IMR-90 (cell line): ENCODE results near the gene EIF3L. TPM values are rescaled to one million over a fixed set of nuclear protein-coding genes. Genes with fewer than 3 reads are reported as not detected.

ENCODE experiments used
- ATAC-seq: fragments of 200-7000 bp; cut with Tn5 transposase; 2 replicates; pipeline ENCODE4 v1.9.1; 2020; ENCODE audit warnings: low read depth, mild to moderate bottlenecking, moderate library complexity
- BruUV-seq: library from RNA; stranded (reverse); fragments of 400-500 nt; replicated peaks from 2 replicates; lab custom pipeline; 2021; lab: Mats Ljungman, UMichigan
- CTCF ChIA-PET: fragments of 300-600 bp; formaldehyde crosslinking; extraction: SDS; loops from one replicate; lab custom pipeline; 2021; ENCODE audit warnings: antibody characterized with exemption; lab: Yijun Ruan, JAX
- POLR2A ChIA-PET: fragments of 300-600 bp; sonication (Branson Sonifier 250); formaldehyde crosslinking; loops from one replicate; lab custom pipeline; 2022; ENCODE audit warnings: antibody characterized with exemption; ENCODE audit not compliant: unreplicated experiment; lab: Charles Lee
- DNase-seq: peaks from one replicate; pipeline ENCODE4 v3.0.0; 2013
- H2AFZ ChIP-seq: replicated peaks from 2 replicates; pipeline ENCODE3; 2013; ENCODE audit warnings: low read length, mild to moderate bottlenecking; ENCODE audit not compliant: poor library complexity
- H2AK5ac ChIP-seq: 2 replicates; pipeline ENCODE4 v1.6.1; 2013; ENCODE audit warnings: low read depth, low read length, inconsistent platforms
- H2AK9ac ChIP-seq: replicated peaks from 2 replicates; pipeline ENCODE3; 2013; ENCODE audit warnings: mild to moderate bottlenecking, low read depth, low read length, moderate library complexity; ENCODE audit not compliant: poor library complexity
- H2BK120ac ChIP-seq: 2 replicates; pipeline ENCODE4 v1.6.1; 2013; ENCODE audit warnings: low read depth, low read length, inconsistent platforms
- H2BK15ac ChIP-seq: 3 replicates; pipeline ENCODE4 v1.6.1; 2013; ENCODE audit warnings: low read depth, low read length, inconsistent platforms
- H2BK20ac ChIP-seq: 2 replicates; pipeline ENCODE4 v1.6.1; 2013; ENCODE audit warnings: low read depth, mild to moderate bottlenecking, inconsistent platforms, low read length, moderate library complexity
- H2BK5ac ChIP-seq: 2 replicates; pipeline ENCODE4 v1.6.1; 2013; ENCODE audit warnings: mild to moderate bottlenecking, low read depth, low read length, inconsistent platforms; ENCODE audit not compliant: poor library complexity, severe bottlenecking
- H3K14ac ChIP-seq: replicated peaks from 2 replicates; pipeline ENCODE4 v1.6.1; 2013; ENCODE audit warnings: low read depth, low read length, inconsistent platforms
- H3K18ac ChIP-seq: 2 replicates; pipeline ENCODE4 v1.6.1; 2013; ENCODE audit warnings: low read depth, low read length, control low read depth
- H3K23ac ChIP-seq: 2 replicates; pipeline ENCODE4 v1.6.1; 2013; ENCODE audit warnings: low read depth, low read length, inconsistent platforms
- H3K27ac ChIP-seq: 2 replicates; pipeline ENCODE4 v1.5.1; 2013; ENCODE audit warnings: mild to moderate bottlenecking, control low read depth, low read length; ENCODE audit not compliant: insufficient read depth
- H3K27me3 ChIP-seq: 2 replicates; pipeline ENCODE4 v1.6.1; 2013; ENCODE audit warnings: low read length; ENCODE audit not compliant: control insufficient read depth, insufficient read depth
- H3K36me3 ChIP-seq: 2 replicates; pipeline ENCODE4 v1.6.1; 2013; ENCODE audit warnings: low read length, mixed read lengths; ENCODE audit not compliant: control insufficient read depth, insufficient read depth
- H3K4ac ChIP-seq: 2 replicates; pipeline ENCODE4 v1.6.1; 2013; ENCODE audit warnings: low read depth, low read length, inconsistent platforms
- H3K4me1 ChIP-seq: 2 replicates; pipeline ENCODE4 v1.6.1; 2013; ENCODE audit warnings: low read length, mixed read lengths; ENCODE audit not compliant: control insufficient read depth, insufficient read depth
- H3K4me2 ChIP-seq: 2 replicates; pipeline ENCODE4 v1.6.1; 2013; ENCODE audit warnings: low read depth, mild to moderate bottlenecking, control low read depth, low read length, moderate library complexity
- H3K4me3 ChIP-seq: 2 replicates; pipeline ENCODE4 v1.5.1; 2013; ENCODE audit warnings: low read depth, mild to moderate bottlenecking, control low read depth, low read length, moderate library complexity; ENCODE audit not compliant: insufficient read depth
- H3K56ac ChIP-seq: 2 replicates; pipeline ENCODE4 v1.6.1; 2013; ENCODE audit warnings: low read length, inconsistent platforms; ENCODE audit not compliant: insufficient read depth; ENCODE audit errors: extremely low read depth
- H3K79me1 ChIP-seq, 2 experiments: 2 replicates each; pipeline ENCODE4 v1.6.1; 2013; ENCODE audit warnings: low read length in 2 of 2, inconsistent platforms in 1 of 2, low read depth in 1 of 2
- H3K9ac ChIP-seq: 2 replicates; pipeline ENCODE4 v1.6.1; 2013; ENCODE audit warnings: low read depth, low read length, control low read depth
- H3K9me1 ChIP-seq: 2 replicates; pipeline ENCODE4 v1.6.1; 2013; ENCODE audit warnings: low read length, inconsistent platforms; ENCODE audit not compliant: insufficient read depth
- H3K9me3 ChIP-seq: 2 replicates; pipeline ENCODE4 v1.6.1; 2013; ENCODE audit warnings: low read length; ENCODE audit not compliant: control insufficient read depth, insufficient read depth
- H4K20me1 ChIP-seq: 2 replicates; pipeline ENCODE4 v1.6.1; 2013; ENCODE audit warnings: low read length, inconsistent platforms; ENCODE audit not compliant: insufficient read depth
- H4K5ac ChIP-seq: 2 replicates; pipeline ENCODE4 v1.6.1; 2013; ENCODE audit warnings: mild to moderate bottlenecking, low read depth, low read length, control low read depth
- H4K8ac ChIP-seq, 2 experiments: 2 replicates each; pipeline ENCODE4 v1.6.1; 2013; ENCODE audit warnings: low read depth in 2 of 2, low read length in 2 of 2, control low read depth in 1 of 2, inconsistent platforms in 1 of 2
- H4K91ac ChIP-seq: 2 replicates; pipeline ENCODE4 v1.6.1; 2013; ENCODE audit warnings: low read depth, low read length, inconsistent platforms; ENCODE audit not compliant: insufficient read depth
- BHLHE40 ChIP-seq: fragments of 150-350 bp; IDR thresholded peaks from 2 replicates; pipeline ENCODE4 v1.6.1; 2016; ENCODE audit warnings: mild to moderate bottlenecking, low read depth, low read length
- CEBPB ChIP-seq: IDR thresholded peaks from 2 replicates; pipeline ENCODE4 v1.6.1; 2012; ENCODE audit warnings: low read depth, low read length, improper control_type of control experiment
- CHD1 ChIP-seq: IDR thresholded peaks from 2 replicates; pipeline ENCODE4 v1.6.1; 2012; ENCODE audit warnings: low read depth, low read length, improper control_type of control experiment
- FOS ChIP-seq: fragments of 150-350 bp; IDR thresholded peaks from 2 replicates; pipeline ENCODE4 v1.6.1; 2016; ENCODE audit warnings: low read depth, low read length
- MAFK ChIP-seq: IDR thresholded peaks from 2 replicates; pipeline ENCODE4 v1.6.1; 2012; ENCODE audit warnings: low read depth, low read length, improper control_type of control experiment
- MAZ ChIP-seq: IDR thresholded peaks from 2 replicates; pipeline ENCODE4 v1.6.1; 2012; ENCODE audit warnings: low read depth, mild to moderate bottlenecking, low read length, improper control_type of control experiment, moderate library complexity, borderline replicate concordance
- MXI1 ChIP-seq: IDR thresholded peaks from 2 replicates; pipeline ENCODE4 v1.6.1; 2012; ENCODE audit warnings: low read depth, mild to moderate bottlenecking, low read length, moderate library complexity, borderline replicate concordance
- NFE2L2 ChIP-seq: fragments of 150-350 bp; IDR thresholded peaks from 2 replicates; pipeline ENCODE4 v1.6.1; 2016; ENCODE audit warnings: low read depth, mild to moderate bottlenecking, low read length
- POLR2A ChIP-seq: IDR thresholded peaks from 2 replicates; pipeline ENCODE4 v1.6.1; 2012; ENCODE audit warnings: mild to moderate bottlenecking, low read depth, low read length
- RFX5 ChIP-seq: IDR thresholded peaks from 2 replicates; pipeline ENCODE4 v1.8.0; 2012; ENCODE audit warnings: low read depth, mild to moderate bottlenecking, low read length, moderate library complexity
- SMC3 ChIP-seq: fragments of 150-350 bp; IDR thresholded peaks from 2 replicates; pipeline ENCODE4 v1.6.1; 2016; ENCODE audit warnings: low read depth, mild to moderate bottlenecking, antibody characterized with exemption, low read length, moderate library complexity
- WGBS, 2 experiments: methylation state at CpG; one replicate each; pipeline versions ENCODE4 v1.1.5 to v1.1.7; 2013; ENCODE audit warnings: missing lambda C conversion rate in 2 of 2; ENCODE audit not compliant: insufficient read length in 1 of 2; ENCODE audit errors: extremely low coverage in 2 of 2; 5-methylcytosine and 5-hydroxymethylcytosine counted together
- dilution Hi-C: fragments of 300-500 bp; cut with HindIII; formaldehyde crosslinking; loops from one replicate; pipeline ENCODE4 v1.14.3; 2018; ENCODE audit warnings: low sequenced_read_pairs; ENCODE audit not compliant: unreplicated experiment
- in situ Hi-C: fragments of 300-500 bp; cut with MboI; formaldehyde crosslinking; loops from 3 replicates; pipeline ENCODE4 v1.14.3; 2019; ENCODE audit warnings: low sequenced_read_pairs, inconsistent platforms, mixed read lengths
- intact Hi-C: fragments of 100-400 bp; cut with micrococcal nuclease; formaldehyde crosslinking; loops from 2 replicates; pipeline ENCODE4 v1.10.0; 2022
- polyA plus RNA-seq, 3 experiments: library from polyadenylated mRNA; depleted of rRNA; stranded (reverse); fragments of >200 nt; gene quantifications; 2 replicates each; pipeline ENCODE4 v1.2.3, GENCODE V29; 2012; ENCODE audit warnings: low replicate concordance in 1 of 3
- total RNA-seq: library from RNA; depleted of rRNA; stranded (reverse); fragments of >200 nt; gene quantifications from 2 replicates; pipeline ENCODE4 v1.2.3, GENCODE V29; 2012
- TF ChIP-seq, protein P1 (sequence below): fragments of 150-350 bp; IDR thresholded peaks from 2 replicates; pipeline ENCODE4 v1.6.1; 2016; ENCODE audit warnings: low read depth, mild to moderate bottlenecking, low read length, moderate library complexity, borderline replicate concordance
- TF ChIP-seq, protein P2 (sequence below): fragments of 150-350 bp; IDR thresholded peaks from 2 replicates; pipeline ENCODE4 v1.6.1; 2017; ENCODE audit warnings: mild to moderate bottlenecking, antibody characterized with exemption, low read length, low read depth

The EIF3L gene
- total and polyA plus RNA-seq, 2 of the 4 experiments (the other 2 are of a cell fraction) = 391 to 593 TPM

DNA sequence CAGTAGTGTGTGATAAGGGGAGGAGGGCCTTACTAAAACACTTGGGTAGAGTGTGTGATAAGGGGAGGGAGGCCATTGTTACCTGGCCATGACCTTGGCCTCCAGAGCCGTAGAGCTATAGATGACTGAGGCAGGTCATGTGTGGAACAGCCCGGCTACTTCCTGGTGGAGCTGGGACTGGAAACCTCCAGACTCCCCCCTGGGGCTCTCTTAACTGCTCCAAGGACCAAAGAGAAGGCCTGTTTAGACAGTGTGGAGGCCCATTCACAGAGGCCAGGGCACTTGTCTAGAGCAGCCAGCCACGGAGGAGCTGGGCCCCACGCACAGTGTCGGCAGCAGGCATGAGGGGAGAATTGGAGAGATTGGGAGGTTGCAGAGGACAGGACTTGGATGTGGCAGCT is 44.4 kb downstream of the EIF3L start:
- Histone ChIP-seq H3K4me3 (no peak overlapping the region), H3K9me1 (no peaks in the 10 kb centered on the region), H2BK120ac (no peak overlapping the region), H4K91ac (no peak overlapping the region), H2AK5ac (no peak overlapping the region), H2BK20ac (no peak overlapping the region), H2AFZ (no peak overlapping the region), H3K18ac (no peak overlapping the region), H4K8ac (no peak overlapping the region), H2AK9ac (no peak overlapping the region), H3K4me1 (peaks cover 19% of the 10 kb centered on the region), H3K36me3 (peaks cover 15% of the 10 kb centered on the region), H4K5ac (no peak overlapping the region), H3K9ac (no peak overlapping the region), H2BK5ac (no peak overlapping the region), H3K23ac (no peak overlapping the region), H3K27me3 (no peaks in the 10 kb centered on the region), H3K9me3 (no peaks in the 10 kb centered on the region), H3K56ac (no peak overlapping the region), H3K4me2 (no peak overlapping the region), H3K79me1 (peaks cover 0 to 22% of the 10 kb centered on the region in 2 experiments; a peak in 1 of 4 replicates), H3K4ac (no peak overlapping the region), H3K27ac (no peak overlapping the region), H4K20me1 (0 out of 2 replicates have a peak, but pooled peaks cover 3% of the 10 kb centered on the region), H3K14ac (no peak overlapping the region), H2BK15ac (no peak overlapping the region)
- dilution Hi-C loops (no loop called here), intact Hi-C loops (no loop called here), in situ Hi-C loops (no loop called here)
- ChIA-PET POLR2A (no interaction called here), CTCF (interaction anchor here (0.6 kb wide), 1 partner anchor 15 kb away, joined by 3 read pairs; no protein-coding TSS in a partner anchor)
- 91% methylated on average over 5 of the region's 5 CpGs; no CpG with 5 or more reads in 1 of the 2 experiments for WGBS, 2 experiments
- TF ChIP-seq, protein P1, sequence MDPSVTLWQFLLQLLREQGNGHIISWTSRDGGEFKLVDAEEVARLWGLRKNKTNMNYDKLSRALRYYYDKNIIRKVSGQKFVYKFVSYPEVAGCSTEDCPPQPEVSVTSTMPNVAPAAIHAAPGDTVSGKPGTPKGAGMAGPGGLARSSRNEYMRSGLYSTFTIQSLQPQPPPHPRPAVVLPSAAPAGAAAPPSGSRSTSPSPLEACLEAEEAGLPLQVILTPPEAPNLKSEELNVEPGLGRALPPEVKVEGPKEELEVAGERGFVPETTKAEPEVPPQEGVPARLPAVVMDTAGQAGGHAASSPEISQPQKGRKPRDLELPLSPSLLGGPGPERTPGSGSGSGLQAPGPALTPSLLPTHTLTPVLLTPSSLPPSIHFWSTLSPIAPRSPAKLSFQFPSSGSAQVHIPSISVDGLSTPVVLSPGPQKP = no peak
- TF ChIP-seq CHD1 (no peak), NFE2L2 (no peak), POLR2A (no peak), RFX5 (no peak), FOS (no peak), CEBPB (no peak), MAFK (no peak), MXI1 (no peak), MAZ (no peak), SMC3 (no peak), BHLHE40 (no peak)
- TF ChIP-seq, protein P2, sequence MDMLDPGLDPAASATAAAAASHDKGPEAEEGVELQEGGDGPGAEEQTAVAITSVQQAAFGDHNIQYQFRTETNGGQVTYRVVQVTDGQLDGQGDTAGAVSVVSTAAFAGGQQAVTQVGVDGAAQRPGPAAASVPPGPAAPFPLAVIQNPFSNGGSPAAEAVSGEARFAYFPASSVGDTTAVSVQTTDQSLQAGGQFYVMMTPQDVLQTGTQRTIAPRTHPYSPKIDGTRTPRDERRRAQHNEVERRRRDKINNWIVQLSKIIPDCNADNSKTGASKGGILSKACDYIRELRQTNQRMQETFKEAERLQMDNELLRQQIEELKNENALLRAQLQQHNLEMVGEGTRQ = no peak
- BruUV-seq = no TSS peak
- ATAC-seq (no peak), DNase-seq (no peak)
